Kidney tubule cell (primary cell): ENCODE data around the gene CNOT4.

Source experiments
- DNase-seq: peaks from one replicate; pipeline ENCODE4 v3.0.0-alpha.2; 2018; ENCODE audit warnings: low spot score

CNOT4 gene

GRCh38 chr7:135509839-135510591, at the start of gene CNOT4:
CNOT4 (minus strand) TSS chr7:135510102; CDS start chr7:135438331, 71,771 bp downstream.
- DNase-seq = peak; percentile 97

- DNase-seq = no peak
Observed at GRCh38 chr7:135558881-135559280, 49.0 kb upstream of the CNOT4 start.

GRCh38 chr7:135558337-135558767, 48.5 kb upstream of the CNOT4 start:
- peak; percentile 61 for DNase-seq

GRCh38 chr7:135557455-135558336, 47.8 kb upstream of the CNOT4 start, which contains the start of gene NUP205:
NUP205 (plus strand) TSS chr7:135557917; CDS start chr7:135557945, 28 bp downstream.
- DNase-seq = peak; percentile 83

- no peak for DNase-seq
Observed at GRCh38 chr7:135553346-135553745, 43.4 kb upstream of the CNOT4 start.

- no peak for DNase-seq
Observed at GRCh38 chr7:135552148-135552547, 42.2 kb upstream of the CNOT4 start.

- DNase-seq = no peak
Observed at GRCh38 chr7:135550196-135550595, 40.3 kb upstream of the CNOT4 start.

- DNase-seq = no peak
Observed at GRCh38 chr7:135541029-135541428, 31.1 kb upstream of the CNOT4 start.

GRCh38 chr7:135539629-135540028, 29.7 kb upstream of the CNOT4 start:
- no peak for DNase-seq

- no peak for DNase-seq
Observed at GRCh38 chr7:135538376-135538775, 28.5 kb upstream of the CNOT4 start.

GRCh38 chr7:135537905-135538304, 28.0 kb upstream of the CNOT4 start:
- DNase-seq = no peak

GRCh38 chr7:135537453-135537852, 27.6 kb upstream of the CNOT4 start:
- no peak for DNase-seq

GRCh38 chr7:135536150-135536549, 26.2 kb upstream of the CNOT4 start:
- DNase-seq = no peak

GRCh38 chr7:135527025-135527424, 17.1 kb upstream of the CNOT4 start:
- DNase-seq = peak; percentile 11

- no peak for DNase-seq
Observed at GRCh38 chr7:135525426-135525825, 15.5 kb upstream of the CNOT4 start.

GRCh38 chr7:135523146-135523545, 13.2 kb upstream of the CNOT4 start:
- no peak for DNase-seq

- no peak for DNase-seq
Observed at GRCh38 chr7:135522509-135522908, 12.6 kb upstream of the CNOT4 start.

- no peak for DNase-seq
Observed at GRCh38 chr7:135519871-135520270, 10.0 kb upstream of the CNOT4 start.

- DNase-seq = no peak
Observed at GRCh38 chr7:135519233-135519688, 9.4 kb upstream of the CNOT4 start.

GRCh38 chr7:135518748-135519147, 8.8 kb upstream of the CNOT4 start:
- DNase-seq = no peak

- no peak for DNase-seq
Observed at GRCh38 chr7:135517060-135517459, 7.2 kb upstream of the CNOT4 start.

- no peak for DNase-seq
Observed at GRCh38 chr7:135514856-135515255, 5.0 kb upstream of the CNOT4 start.
